K562 (cell line): ENCODE measurements around the gene SERPINA9. TPM values are rescaled to one million over a fixed set of nuclear protein-coding genes. Genes with fewer than 3 reads are reported as not detected.

Source experiments
- ATAC-seq: fragments of 200-7000 bp; cut with Tn5 transposase; 3 replicates; pipeline ENCODE4 v1.9.1; 2020; ENCODE audit warnings: moderate library complexity
- BruUV-seq: library from RNA; stranded (reverse); fragments of 400-500 nt; replicated peaks from 2 replicates; lab custom pipeline; 2021; lab: Mats Ljungman, UMichigan
- CTCF ChIA-PET: fragments of 300-600 bp; formaldehyde crosslinking; extraction: SDS; loops from one replicate; lab custom pipeline; 2021; ENCODE audit warnings: low intra/inter-chr PET ratio; lab: Yijun Ruan, JAX
- POLR2A ChIA-PET: fragments of 300-600, 350-650 bp; sonication (Branson Sonifier 250); formaldehyde crosslinking; extraction: SDS; loops from one replicate; lab custom pipeline; 2021; ENCODE audit warnings: antibody characterized with exemption, inconsistent platforms; lab: Yijun Ruan, JAX
- DNase-seq, 4 experiments: peaks; one replicate each; pipeline versions ENCODE4 v3.0.0 to v3.0.0-alpha.2; 2011 to 2018; ENCODE audit warnings: low spot score in 3 of 4, mixed read lengths in 3 of 4; ENCODE audit errors: extremely low read depth in 1 of 4
- FAIRE-seq: peaks from 2 replicates; lab custom pipeline; 2011; peaks lifted over from hg19 to GRCh38; lab: Jason Lieb, UNC
- H2AFZ ChIP-seq: 2 replicates; pipeline ENCODE4 v1.6.0; 2011; ENCODE audit warnings: low read depth, low read length, control low read depth, inconsistent platforms
- H3K27ac ChIP-seq: fragments of 200-600 bp; 3 replicates; pipeline ENCODE4 v1.8.0; 2011; ENCODE audit warnings: low read depth, mild to moderate bottlenecking, control low read depth, inconsistent platforms, low read length, moderate library complexity, mixed read lengths; ENCODE audit errors: extremely low read depth
- H3K27me3 ChIP-seq, 2 experiments: fragments of 300-600 bp in 1 of 2; 2 replicates in 1 of 2; 3 replicates in 1 of 2; pipeline versions ENCODE4 v1.6.0 to v1.8.0; 2011; ENCODE audit warnings: inconsistent platforms in 2 of 2, low read length in 2 of 2, mild to moderate bottlenecking in 1 of 2, mixed read lengths in 1 of 2, moderate library complexity in 1 of 2; ENCODE audit not compliant: control insufficient read depth in 2 of 2, insufficient read depth in 2 of 2
- H3K36me3 ChIP-seq: fragments of 300-600 bp; 3 replicates; pipeline ENCODE4 v1.8.0; 2011; ENCODE audit warnings: mild to moderate bottlenecking, low read length, inconsistent platforms; ENCODE audit not compliant: control insufficient read depth, insufficient read depth
- H3K4me1 ChIP-seq, 2 experiments: fragments of 200-600 bp in 1 of 2; replicated peaks in 1 of 2; 2 replicates in 1 of 2; 3 replicates in 1 of 2; pipeline versions ENCODE4 v1.5.1 to v1.8.0; 2011; ENCODE audit warnings: inconsistent platforms in 2 of 2, low read length in 2 of 2, mild to moderate bottlenecking in 1 of 2, mixed read lengths in 1 of 2, moderate library complexity in 1 of 2; ENCODE audit not compliant: control insufficient read depth in 2 of 2, insufficient read depth in 2 of 2
- H3K4me2 ChIP-seq: 2 replicates; pipeline ENCODE4 v1.6.1; 2011; ENCODE audit warnings: low read length, control low read depth, inconsistent platforms, mixed read lengths; ENCODE audit not compliant: insufficient read depth
- H3K4me3 ChIP-seq: fragments of 200-600 bp; sonication (generic), shearing (Covaris generic); 2 replicates; pipeline ENCODE4 v1.5.1; 2016; ENCODE audit warnings: control low read depth, inconsistent platforms
- H3K79me2 ChIP-seq: fragments of 200-600 bp; 3 replicates; pipeline ENCODE4 v1.8.0; 2011; ENCODE audit warnings: low read length, inconsistent platforms; ENCODE audit not compliant: control insufficient read depth, insufficient read depth
- H3K9ac ChIP-seq, 2 experiments: 2 replicates each; pipeline versions ENCODE4 v1.6.0 to v1.6.1; 2011; ENCODE audit warnings: low read depth in 2 of 2, low read length in 2 of 2, control low read depth in 1 of 2, inconsistent platforms in 1 of 2, mild to moderate bottlenecking in 1 of 2, mixed read lengths in 1 of 2; ENCODE audit not compliant: insufficient read depth in 1 of 2
- H3K9me1 ChIP-seq: one replicate; pipeline ENCODE4 v1.6.0; 2011; ENCODE audit warnings: inconsistent platforms, mild to moderate bottlenecking, low read length, moderate library complexity; ENCODE audit not compliant: control insufficient read depth, insufficient read depth
- H3K9me3 ChIP-seq: replicated peaks from 2 replicates; pipeline ENCODE4 v1.5.1; 2011; ENCODE audit warnings: low read depth, low read length, inconsistent platforms; ENCODE audit not compliant: control insufficient read depth, insufficient read depth
- H4K20me1 ChIP-seq: replicated peaks from 2 replicates; pipeline ENCODE4 v1.6.1; 2011; ENCODE audit warnings: low read length, inconsistent platforms, mixed read lengths; ENCODE audit not compliant: control insufficient read depth, insufficient read depth
- ATF7 ChIP-seq: fragments of 450-650 bp; IDR thresholded peaks from 2 replicates; pipeline ENCODE4 v1.7.1; 2014; ENCODE audit warnings: mild to moderate bottlenecking, moderate library complexity
- CBX1 ChIP-seq: sonication (generic); IDR thresholded peaks from 2 replicates; pipeline ENCODE4 v1.6.1; 2016; ENCODE audit warnings: antibody characterized with exemption, low read depth, mild to moderate bottlenecking
- CREB1 ChIP-seq, 2 experiments: sonication (generic) in 1 of 2; formaldehyde crosslinking in 1 of 2; IDR thresholded peaks; 2 replicates each; pipeline versions ENCODE4 v1.6.1 to v1.8.0; 2012 to 2022; ENCODE audit warnings: inconsistent platforms in 1 of 2, mild to moderate bottlenecking in 1 of 2, missing genetic modification reagents in 1 of 2, moderate library complexity in 1 of 2
- E2F3 ChIP-seq: fragments of 250-450 bp; sonication (Bioruptor Pico); IDR thresholded peaks from 2 replicates; pipeline ENCODE4 v1.4.0; 2020; ENCODE audit warnings: mild to moderate bottlenecking
- EWSR1 ChIP-seq: fragments of 450-650 bp; IDR thresholded peaks from 2 replicates; pipeline ENCODE4 v1.6.1; 2018; ENCODE audit warnings: borderline replicate concordance, mild to moderate bottlenecking, low read depth, moderate library complexity; ENCODE audit not compliant: partially characterized antibody
- HDAC3 ChIP-seq: fragments of 450-650 bp; IDR thresholded peaks from 2 replicates; pipeline ENCODE4 v1.6.1; 2018; ENCODE audit warnings: borderline replicate concordance, mild to moderate bottlenecking, moderate library complexity; ENCODE audit not compliant: partially characterized antibody
- MEF2D ChIP-seq: conservative IDR thresholded peaks from 2 replicates; pipeline ENCODE4 v1.6.1; 2016; ENCODE audit warnings: low read depth, missing genetic modification characterization, missing compliant biosample characterization
- NFE2 ChIP-seq: IDR thresholded peaks from 2 replicates; pipeline ENCODE4 v1.6.1; 2014; ENCODE audit warnings: antibody characterized with exemption, low read depth
- SAFB ChIP-seq: fragments of 200-400 bp; formaldehyde crosslinking; IDR thresholded peaks from 2 replicates; pipeline ENCODE4 v1.6.1; 2017; ENCODE audit warnings: low read depth, low read length, borderline replicate concordance
- SRSF7 ChIP-seq: fragments of 200-400 bp; formaldehyde crosslinking; optimal IDR thresholded peaks from 2 replicates; pipeline ENCODE3; 2017; ENCODE audit warnings: mild to moderate bottlenecking, low read depth, low read length
- TARDBP ChIP-seq: fragments of 450-650 bp; IDR thresholded peaks from 2 replicates; pipeline ENCODE4 v1.6.1; 2016
- TEAD2 ChIP-seq: fragments of 450-650 bp; IDR thresholded peaks from 2 replicates; pipeline ENCODE4 v1.6.1; 2016; ENCODE audit warnings: missing genetic modification characterization, control low read depth, missing compliant biosample characterization
- U2AF2 ChIP-seq: fragments of 200-400 bp; formaldehyde crosslinking; optimal IDR thresholded peaks from 2 replicates; pipeline ENCODE3; 2017; ENCODE audit warnings: low read depth, mild to moderate bottlenecking, low read length
- XRCC3 ChIP-seq: fragments of 450-650 bp; IDR thresholded peaks from 2 replicates; pipeline ENCODE4 v1.6.1; 2017; ENCODE audit warnings: mild to moderate bottlenecking, moderate library complexity
- ZBTB33 ChIP-seq: sonication (generic); formaldehyde crosslinking; IDR thresholded peaks from 2 replicates; pipeline ENCODE4 v1.8.1; 2023; ENCODE audit warnings: mild to moderate bottlenecking, missing genetic modification reagents
- ZBTB7A ChIP-seq: IDR thresholded peaks from 2 replicates; pipeline ENCODE4 v1.6.1; 2011; ENCODE audit warnings: low read depth, mild to moderate bottlenecking, low read length, moderate library complexity, borderline replicate concordance; ENCODE audit not compliant: control insufficient read depth
- ZFX ChIP-seq: sonication (generic); formaldehyde crosslinking; IDR thresholded peaks from 2 replicates; pipeline ENCODE4 v1.8.0; 2022; ENCODE audit warnings: mild to moderate bottlenecking, missing genetic modification reagents, moderate library complexity
- ZNF124 ChIP-seq: sonication (generic); formaldehyde crosslinking; IDR thresholded peaks from 2 replicates; pipeline ENCODE4 v1.8.1; 2022; ENCODE audit warnings: missing genetic modification reagents
- ZNF274 ChIP-seq: IDR thresholded peaks from 2 replicates; pipeline ENCODE4 v1.6.1; 2011; ENCODE audit warnings: low read depth, mild to moderate bottlenecking, low read length, moderate library complexity, borderline replicate concordance
- ZNF644 ChIP-seq: fragments of 200-800 bp; sonication (Bioruptor generic); IDR thresholded peaks from 2 replicates; pipeline ENCODE4 v1.6.1; 2016; ENCODE audit warnings: low read depth, missing genetic modification characterization, missing compliant biosample characterization
- WGBS: fragments of 100-300 bp; shearing (Covaris generic); methylation state at CpG from one replicate; pipeline ENCODE4 v1.1.6; 2016; ENCODE audit warnings: low coverage, mixed read lengths; ENCODE audit not compliant: insufficient coverage; ENCODE audit errors: missing lambda C conversion rate; 5-methylcytosine and 5-hydroxymethylcytosine counted together
- in situ Hi-C: fragments of 300-500 bp; cut with MboI; formaldehyde crosslinking; loops from 4 replicates; pipeline ENCODE4 v1.15.0; 2018; ENCODE audit warnings: inconsistent platforms, mixed read lengths
- intact Hi-C: fragments of 100-400 bp; cut with micrococcal nuclease; formaldehyde crosslinking; loops from 2 replicates; pipeline ENCODE4 v1.14.2; 2022
- polyA plus RNA-seq, 8 experiments: library from polyadenylated mRNA; depleted of rRNA in 4 of 8; stranded (reverse) in 5 of 8; unstranded in 3 of 8; fragments of >200 nt; fragmentation: Nextera tagmentation in 2 of 8; fragmentation: Illumina TruSeq in 1 of 8; extraction: Ambion mirVana in 2 of 8; extraction: Trizol in 1 of 8; gene quantifications; 2 replicates each; pipeline versions ENCODE4 v1.2.1 to v1.2.3, GENCODE V29; 2011 to 2014; ENCODE audit warnings: inconsistent platforms in 1 of 8, missing spikeins in 1 of 8
- total RNA-seq, 7 experiments: library from RNA; depleted of rRNA in 6 of 7; stranded (reverse); fragments of >200 nt in 6 of 7; fragmentation: Illumina TruSeq in 2 of 7; extraction: Trizol in 2 of 7; gene quantifications; 2 replicates each; pipeline versions ENCODE4 v1.2.1 to v1.2.3, GENCODE V29; 2011 to 2021; ENCODE audit warnings: low replicate concordance in 1 of 7

SERPINA9 gene
- total and polyA plus RNA-seq, 9 of the 15 experiments (the other 6 are each of a cell fraction or from before 2014, with no cell fraction given) = not detected

GRCh38 chr14:94522115-94522724 is 46.2 kb upstream of the SERPINA9 start:
- no peak for ATAC-seq
- ChIA-PET CTCF (no interaction called here), POLR2A (no interaction called here)
- H3K9me3 ChIP-seq = no peaks in the 10 kb centered on the region
- H3K4me1 ChIP-seq = no peaks in the 10 kb centered on the region
- no peak for FAIRE-seq
- H3K4me3 ChIP-seq = no peak overlapping the region
- H3K9ac ChIP-seq = no peak overlapping the region
- no peak overlapping the region for H3K27ac ChIP-seq
- H3K9me1 ChIP-seq = no peaks in the 10 kb centered on the region
- H2AFZ ChIP-seq = no peak overlapping the region
- no TSS peak for BruUV-seq
- H3K4me2 ChIP-seq = no peak overlapping the region
- TF ChIP-seq CBX1 (no peak), ZFX (no peak), SAFB (no peak), ZNF644 (tag) (no peak), MEF2D (tag) (no peak), CREB1 (IDR thresholded peaks at IDR 0.05) (no peak), CREB1 (CRISPR knock-in tag; IDR thresholded peaks at IDR 0.05) (no peak), ZBTB7A (no peak), ZBTB33 (CRISPR knock-in tag) (no peak), ZNF124 (CRISPR knock-in tag) (no peak), TEAD2 (no peak), U2AF2 (no peak), ATF7 (no peak), E2F3 (CRISPR knock-in tag) (no peak), EWSR1 (no peak), SRSF7 (no peak), HDAC3 (no peak), TARDBP (no peak), NFE2 (no peak), XRCC3 (no peak), ZNF274 (no peak)
- no peaks in the 10 kb centered on the region for H3K79me2 ChIP-seq
- intact Hi-C loops (no loop called here), in situ Hi-C loops (no loop called here)
- H3K27me3 ChIP-seq = no peaks in the 10 kb centered on the region
- no peak for DNase-seq
- no peaks in the 10 kb centered on the region for H3K36me3 ChIP-seq
- no peaks in the 10 kb centered on the region for H4K20me1 ChIP-seq
- 4% methylated on average over 5 of the region's 7 CpGs for WGBS
